ENCODE measurements around the gene UNC13D.

DNA sequence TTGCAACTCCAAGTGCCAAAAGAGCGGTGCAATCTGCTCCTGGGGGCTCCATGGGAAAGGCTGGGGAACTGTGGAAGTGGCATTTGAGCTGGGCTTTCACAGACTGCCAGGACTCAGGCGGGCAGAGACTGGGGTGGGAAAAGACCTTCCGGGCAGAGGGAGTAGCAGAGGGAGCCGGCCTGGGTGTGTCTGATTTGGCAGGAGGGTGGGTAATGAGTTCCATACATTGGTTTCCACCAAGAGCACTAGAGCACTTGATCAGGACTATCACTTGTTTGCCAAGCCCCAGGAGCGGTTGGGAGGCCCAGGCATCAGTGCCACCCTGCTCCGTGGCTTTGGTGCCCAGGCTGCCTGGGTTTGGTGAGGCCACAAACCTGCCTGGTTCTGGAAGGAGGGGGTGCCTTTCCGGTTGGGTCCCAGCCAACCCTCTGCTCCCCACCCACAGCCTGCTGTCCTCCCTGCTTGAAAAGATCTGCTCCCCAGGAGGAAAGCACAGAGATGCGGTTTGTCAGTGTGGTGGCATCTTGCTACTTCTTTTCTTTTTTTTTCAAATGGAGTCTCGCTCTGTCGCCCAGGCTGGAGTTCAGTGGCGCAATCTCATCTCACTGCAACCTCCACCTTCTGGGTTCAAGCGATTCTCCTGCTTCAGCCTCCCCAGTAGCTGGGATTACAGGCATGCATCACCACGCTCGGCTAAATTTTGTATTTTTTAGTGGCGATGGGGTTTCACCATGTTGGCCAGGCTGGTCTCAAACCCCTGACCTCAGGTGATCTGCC lies 37.7 kb upstream of the UNC13D start:
- no peak for TF ChIP-seq EZH2 (IDR thresholded peaks at IDR 0.05; ENCODE audit: low read length)
- TF ChIP-seq, protein P1, sequence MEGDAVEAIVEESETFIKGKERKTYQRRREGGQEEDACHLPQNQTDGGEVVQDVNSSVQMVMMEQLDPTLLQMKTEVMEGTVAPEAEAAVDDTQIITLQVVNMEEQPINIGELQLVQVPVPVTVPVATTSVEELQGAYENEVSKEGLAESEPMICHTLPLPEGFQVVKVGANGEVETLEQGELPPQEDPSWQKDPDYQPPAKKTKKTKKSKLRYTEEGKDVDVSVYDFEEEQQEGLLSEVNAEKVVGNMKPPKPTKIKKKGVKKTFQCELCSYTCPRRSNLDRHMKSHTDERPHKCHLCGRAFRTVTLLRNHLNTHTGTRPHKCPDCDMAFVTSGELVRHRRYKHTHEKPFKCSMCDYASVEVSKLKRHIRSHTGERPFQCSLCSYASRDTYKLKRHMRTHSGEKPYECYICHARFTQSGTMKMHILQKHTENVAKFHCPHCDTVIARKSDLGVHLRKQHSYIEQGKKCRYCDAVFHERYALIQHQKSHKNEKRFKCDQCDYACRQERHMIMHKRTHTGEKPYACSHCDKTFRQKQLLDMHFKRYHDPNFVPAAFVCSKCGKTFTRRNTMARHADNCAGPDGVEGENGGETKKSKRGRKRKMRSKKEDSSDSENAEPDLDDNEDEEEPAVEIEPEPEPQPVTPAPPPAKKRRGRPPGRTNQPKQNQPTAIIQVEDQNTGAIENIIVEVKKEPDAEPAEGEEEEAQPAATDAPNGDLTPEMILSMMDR (optimal IDR thresholded peaks at IDR 0.05 in 1 of 3, IDR thresholded peaks at IDR 0.05 in 1 of 3, conservative IDR thresholded peaks at IDR 0.05 in 1 of 3; ENCODE audit: extremely low read depth in 1 of 3, insufficient read depth in 2 of 3, low read length in 3 of 3) = no peak
